IPS-11a (cell line): Measurements from ENCODE around the gene APOL6.
"Not testable (repeated sequence)": the region's sequence is repeated elsewhere in the genome, so short reads cannot be mapped to it uniquely, and the experiment has no call there.

Experiments used
- H3K4me3 ChIP-seq: one replicate; pipeline ENCODE4 v1.5.1; 2013; ENCODE audit warnings: low read depth, low read length, control low read depth

The APOL6 gene

DNA sequence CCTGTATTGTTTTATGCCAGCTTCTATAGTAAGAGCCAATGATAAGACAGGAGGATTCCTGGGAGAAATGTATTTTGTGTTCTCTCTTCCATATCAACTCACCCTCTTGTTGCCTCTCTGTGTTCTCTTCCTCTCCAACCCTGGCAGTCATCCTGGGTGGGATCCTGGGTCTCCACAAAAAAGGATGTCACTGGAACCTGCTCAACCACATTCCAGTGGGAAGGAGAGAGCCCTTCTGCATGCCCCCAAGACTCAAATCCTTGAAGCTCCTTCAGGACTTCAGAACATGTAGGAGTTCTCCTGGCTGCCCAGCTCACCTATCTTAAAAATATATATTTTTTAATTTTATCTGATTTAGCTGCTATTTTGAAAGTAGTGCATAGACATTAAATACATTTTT, 26.1 kb downstream of the APOL6 start:
- no peak overlapping the region for H3K4me3 ChIP-seq

GRCh38 chr22:35676065-35676464, 27.8 kb downstream of the APOL6 start:
- H3K4me3 ChIP-seq = not testable (repeated sequence)

- H3K4me3 ChIP-seq = no peak overlapping the region
These were observed 29.4 kb downstream of the APOL6 start for GRCh38 chr22:35677460-35678187.

GRCh38 chr22:35678836-35679235, 30.6 kb downstream of the APOL6 start:
- no peak overlapping the region for H3K4me3 ChIP-seq

- not testable (repeated sequence) for H3K4me3 ChIP-seq
These were observed 31.2 kb downstream of the APOL6 start for GRCh38 chr22:35679492-35679891.

GRCh38 chr22:35681454-35682052, 33.3 kb downstream of the APOL6 start:
- H3K4me3 ChIP-seq = no peak overlapping the region

GRCh38 chr22:35683560-35683959, 35.3 kb downstream of the APOL6 start:
- H3K4me3 ChIP-seq = no peak overlapping the region

GRCh38 chr22:35684270-35684700, 36.0 kb downstream of the APOL6 start:
- no peak overlapping the region for H3K4me3 ChIP-seq

DNA sequence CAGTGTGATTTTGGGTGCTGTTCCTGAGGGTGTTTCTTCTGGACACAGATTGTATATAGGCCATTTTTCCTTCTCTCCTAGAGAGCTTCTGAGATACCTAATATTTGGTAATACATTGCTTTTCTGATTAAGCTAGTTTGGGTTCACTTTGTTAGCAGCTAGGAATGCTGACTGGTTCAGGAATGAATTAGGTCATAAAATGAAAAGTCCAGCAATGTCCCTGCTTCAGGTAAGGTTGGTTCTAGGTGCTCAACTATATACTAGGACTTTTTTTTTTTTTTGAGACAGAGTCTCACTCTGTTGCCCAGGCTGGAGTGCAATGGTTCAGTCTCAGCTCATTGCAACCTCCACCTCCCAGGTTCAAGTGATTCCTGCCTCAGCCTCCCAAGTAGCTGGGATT, 36.5 kb downstream of the APOL6 start:
- no peak overlapping the region for H3K4me3 ChIP-seq

DNA sequence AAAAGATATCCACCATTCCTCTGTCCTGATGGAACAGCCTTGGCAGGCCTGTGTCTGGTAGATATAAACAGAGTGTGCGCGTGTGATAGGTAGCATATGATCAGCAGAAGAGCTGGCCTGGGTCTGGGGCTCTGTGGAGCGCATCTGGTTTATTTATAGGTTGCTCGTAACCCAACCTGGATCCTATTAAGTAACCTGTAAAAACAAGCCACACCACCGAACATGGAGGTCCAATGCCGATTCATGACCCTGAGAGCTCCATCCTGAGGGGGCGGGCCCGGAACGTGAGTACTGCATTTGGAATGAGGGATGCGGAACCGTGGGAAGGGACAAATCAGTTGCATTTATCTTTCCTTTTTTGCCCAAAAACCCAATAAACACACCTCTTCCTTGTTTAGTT, 37.5 kb downstream of the APOL6 start:
- H3K4me3 ChIP-seq = no peak overlapping the region

- H3K4me3 ChIP-seq = no peak overlapping the region
These were observed 38.1 kb downstream of the APOL6 start for GRCh38 chr22:35686298-35686697.

DNA sequence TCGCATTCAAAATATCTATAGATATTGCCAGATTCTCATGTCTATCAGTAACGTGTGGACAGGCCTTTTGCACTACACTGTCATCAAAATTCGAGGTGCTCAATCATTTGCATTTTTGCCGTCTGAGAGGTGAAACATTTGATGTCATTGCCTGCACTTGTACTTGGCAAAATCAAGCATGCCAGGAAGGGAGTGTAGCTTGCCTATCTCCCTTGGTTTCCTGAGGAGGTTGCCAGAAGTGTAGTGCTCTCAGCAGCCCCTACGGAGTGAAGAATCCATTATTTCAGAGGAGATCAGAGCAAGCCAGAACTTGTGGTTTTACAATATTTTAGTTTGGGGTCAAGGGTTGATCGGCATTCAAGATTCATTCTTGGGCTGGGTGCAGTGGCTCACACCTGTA, 39.2 kb downstream of the APOL6 start:
- no peak overlapping the region for H3K4me3 ChIP-seq

DNA sequence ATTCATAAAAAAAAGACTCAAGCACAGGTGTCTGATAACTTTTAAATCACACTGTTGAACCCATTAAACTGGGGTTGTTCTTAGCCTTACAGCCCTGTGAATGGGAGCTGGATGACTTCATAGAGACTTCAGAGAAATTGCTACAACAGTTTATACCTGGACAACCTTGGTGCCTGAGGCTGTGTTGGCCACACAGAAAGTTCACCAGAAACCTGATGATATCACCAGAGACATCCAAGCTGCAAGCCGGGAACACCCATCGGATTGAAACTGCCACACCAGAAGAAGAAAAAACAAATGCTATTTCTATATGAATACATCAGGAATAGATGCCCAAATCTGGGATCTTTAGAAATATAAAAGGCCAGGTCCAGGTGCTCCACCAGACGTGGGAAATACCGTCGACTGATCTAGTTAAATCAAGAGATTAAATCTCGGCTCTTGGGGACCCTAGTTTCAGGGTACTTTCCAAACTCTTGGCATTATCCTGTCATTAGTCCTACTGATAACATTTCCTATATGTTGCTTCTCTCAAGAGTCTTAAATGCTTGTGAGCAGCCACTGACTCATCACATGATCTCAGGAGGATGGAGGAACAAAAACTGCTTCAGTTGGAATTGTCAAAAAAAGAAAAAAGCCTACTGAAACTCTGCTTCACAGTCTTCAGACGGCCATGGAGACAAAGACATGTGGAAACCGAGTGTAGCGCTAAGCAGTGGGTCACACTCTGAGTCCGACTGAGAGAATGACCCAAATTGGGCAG, 40.8 kb downstream of the APOL6 start:
- H3K4me3 ChIP-seq = no peak overlapping the region

DNA sequence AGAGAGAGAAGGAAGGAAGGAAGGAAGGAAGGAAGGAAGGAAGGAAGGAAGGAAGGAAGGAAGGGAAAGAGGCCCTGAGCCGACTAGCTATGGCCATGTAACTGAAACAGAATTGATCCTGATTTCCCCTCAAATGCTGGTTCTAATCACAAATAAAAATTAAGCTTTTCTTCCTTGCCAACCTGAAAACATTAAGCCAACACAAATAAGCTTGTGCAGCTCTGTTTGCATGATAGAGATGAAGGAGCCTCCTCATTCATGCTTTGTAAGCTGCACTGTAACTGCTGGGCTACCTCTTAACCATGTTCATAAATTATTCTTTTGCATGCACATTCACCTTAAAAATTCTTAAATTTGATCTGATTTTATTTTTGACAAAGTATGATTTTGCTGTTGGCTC, 41.8 kb downstream of the APOL6 start:
- no peak overlapping the region for H3K4me3 ChIP-seq

DNA sequence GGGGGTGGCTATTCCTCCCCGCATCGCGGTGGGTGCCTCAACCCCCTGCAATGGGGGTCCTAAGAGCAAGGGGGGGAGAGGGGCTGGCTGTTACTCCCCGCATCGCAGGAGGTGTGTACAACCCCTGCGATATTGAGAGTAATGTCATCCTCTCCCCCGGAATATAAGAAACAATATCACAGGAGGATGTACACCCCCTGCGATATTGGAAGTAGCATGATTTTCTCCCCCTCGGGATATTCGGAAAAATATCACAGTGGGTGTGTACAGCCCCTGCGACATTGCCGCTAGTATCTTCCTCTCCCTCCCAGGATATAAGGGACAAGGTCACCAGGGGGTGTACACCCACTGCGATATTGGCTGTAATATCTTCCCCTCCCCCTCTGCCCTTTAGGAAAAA, 47.0 kb downstream of the APOL6 start:
- H3K4me3 ChIP-seq = no peak overlapping the region

DNA sequence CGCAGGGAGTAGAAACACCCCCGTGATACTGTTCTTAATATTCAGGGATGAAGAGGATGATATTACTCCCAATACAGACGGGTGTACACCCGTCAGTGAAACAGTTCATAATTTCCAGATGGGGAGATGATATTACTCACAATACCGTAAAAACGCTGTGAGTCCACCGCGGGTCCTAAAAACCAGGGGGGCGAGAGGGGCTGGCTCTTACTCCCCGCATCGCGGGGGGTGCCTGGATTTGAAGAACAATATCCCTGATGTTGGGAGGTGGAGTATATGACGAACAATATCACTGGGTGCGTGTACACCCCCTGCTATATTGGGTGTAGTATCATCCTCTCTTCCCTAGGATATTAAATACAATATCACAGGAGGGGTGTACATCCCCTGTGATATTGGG, 48.9 kb downstream of the APOL6 start:
- H3K4me3 ChIP-seq = no peak overlapping the region

- not testable (repeated sequence) for H3K4me3 ChIP-seq
These were observed 51.6 kb downstream of the APOL6 start for GRCh38 chr22:35699852-35700251.

GRCh38 chr22:35703861-35704584, 55.8 kb downstream of the APOL6 start:
- no peak overlapping the region for H3K4me3 ChIP-seq

DNA sequence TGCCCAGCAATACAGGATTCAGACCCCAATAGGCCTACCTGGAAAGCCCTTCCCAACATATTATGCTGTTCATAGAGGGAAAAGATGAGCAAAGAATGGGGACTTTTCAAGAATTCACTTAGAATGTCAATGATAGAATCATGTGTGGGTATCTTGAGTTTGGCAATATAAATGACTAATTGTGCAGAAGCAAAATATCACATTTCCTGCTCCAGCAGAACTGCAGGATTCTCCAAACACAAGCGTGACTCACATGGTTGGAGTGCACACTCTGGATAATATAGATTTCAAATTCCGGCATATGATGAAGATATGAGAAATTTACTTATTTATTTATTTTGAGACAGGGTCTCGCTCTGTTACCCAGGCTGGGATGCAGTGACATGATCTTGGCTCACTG, 56.9 kb downstream of the APOL6 start:
- H3K4me3 ChIP-seq = no peak overlapping the region

DNA sequence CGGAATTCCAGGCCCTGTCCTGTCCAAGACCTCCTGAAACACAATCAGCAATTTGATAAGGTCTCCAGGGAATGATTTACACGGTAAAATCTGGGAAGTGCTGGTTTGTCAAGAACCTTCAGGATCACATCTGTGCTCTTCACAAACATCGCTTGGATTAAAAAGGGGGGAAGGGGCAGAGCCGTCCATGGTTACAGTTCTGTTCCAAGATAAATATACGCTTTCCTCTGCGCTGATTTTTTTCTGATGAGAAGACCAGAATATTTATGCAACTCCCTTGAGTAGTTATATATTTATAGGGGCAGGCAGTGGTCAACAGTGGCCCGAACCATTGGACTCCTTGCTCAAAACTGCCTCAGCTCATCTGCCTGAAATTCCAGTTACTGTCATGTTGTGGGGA, 60.2 kb downstream of the APOL6 start:
- no peak overlapping the region for H3K4me3 ChIP-seq

DNA sequence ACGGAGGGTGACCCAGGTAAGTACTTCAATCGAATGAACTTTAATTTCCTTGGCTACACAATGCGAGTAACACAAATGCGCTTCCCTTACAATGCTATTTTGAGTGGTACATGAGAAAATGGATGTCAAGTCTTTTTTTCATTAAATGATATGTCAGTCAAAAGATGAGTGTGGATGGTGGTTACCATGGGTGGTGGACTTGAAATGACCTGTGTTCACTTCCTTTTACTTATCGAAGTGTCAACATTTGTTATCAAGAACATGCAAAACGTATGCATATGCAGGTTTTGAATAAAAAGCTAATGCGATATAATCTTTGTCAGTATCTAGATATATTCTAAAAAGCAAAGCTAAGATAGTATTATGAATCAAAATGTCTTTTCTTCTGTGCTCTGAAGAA, 60.7 kb downstream of the APOL6 start:
- no peak overlapping the region for H3K4me3 ChIP-seq
